Measurements from ENCODE around the gene GRIN2A. TPM values are rescaled to one million over a fixed set of nuclear protein-coding genes. Genes with fewer than 3 reads are reported as not detected.

Gene GRIN2A
- polyA plus RNA-seq, 1 donor (not counting 4 experiments of a cell fraction or from before 2014, with no cell fraction given): 0.01 TPM

- Histone ChIP-seq H3K9me3 (ENCODE audit: control insufficient read depth, low read depth, low read length) (no peaks in the 10 kb centered on the region), H3K9ac (ENCODE audit: control insufficient read depth, extremely low read depth, insufficient read depth, low read length) (no peak overlapping the region), H2AFZ (ENCODE audit: control insufficient read depth, low read length) (no peak overlapping the region), H3K9me1 (ENCODE audit: control insufficient read depth, extremely low read depth, insufficient read depth, low read length) (no peaks in the 10 kb centered on the region), H3K27me3 (ENCODE audit: control insufficient read depth, extremely low read depth, insufficient read depth, low read length) (no peaks in the 10 kb centered on the region), H3K4me3 (ENCODE audit: control insufficient read depth in 2 of 3, extremely low read depth in 1 of 3, insufficient read depth in 2 of 3, low read depth in 1 of 3, low read length in 3 of 3) (no peak overlapping the region), H3K27ac (ENCODE audit: control insufficient read depth, insufficient read depth, low read length) (no peak overlapping the region), H3K4me1 (ENCODE audit: control insufficient read depth, extremely low read depth, insufficient read depth, low read length) (peaks cover 15% of the 10 kb centered on the region), H4K20me1 (ENCODE audit: control insufficient read depth, extremely low read depth, insufficient read depth, low read length) (no peaks in the 10 kb centered on the region), H3K36me3 (ENCODE audit: control insufficient read depth in 2 of 2, extremely low read depth in 1 of 2, insufficient read depth in 2 of 2, low read length in 2 of 2) (no peaks in the 10 kb centered on the region), H3K79me2 (ENCODE audit: control insufficient read depth, insufficient read depth, low read length) (no peaks in the 10 kb centered on the region), H3K4me2 (ENCODE audit: control insufficient read depth, extremely low read depth, insufficient read depth, low read depth, low read length) (no peak overlapping the region)
- DNase-seq (ENCODE audit: low read depth, low spot score): no peak
- TF ChIP-seq EZH2 (IDR thresholded peaks at IDR 0.05; ENCODE audit: low read length): no peak
- TF ChIP-seq CTCF (optimal IDR thresholded peaks at IDR 0.05 in 1 of 3, IDR thresholded peaks at IDR 0.05 in 1 of 3, conservative IDR thresholded peaks at IDR 0.05 in 1 of 3; ENCODE audit: extremely low read depth in 1 of 3, insufficient read depth in 2 of 3, low read length in 3 of 3): no peak
- no peak for FAIRE-seq
- dilution Hi-C loops (cut with MboI; ENCODE audit: extremely low pct_ligation_motif_present, low sequenced_read_pairs): no loop called here
These were observed 98.9 kb downstream of the GRIN2A start for GRCh38 chr16:10083301-10083700.

GRCh38 chr16:10081201-10081940 lies 100.9 kb downstream of the GRIN2A start:
- Histone ChIP-seq H3K4me3 (ENCODE audit: control insufficient read depth in 2 of 3, extremely low read depth in 1 of 3, insufficient read depth in 2 of 3, low read depth in 1 of 3, low read length in 3 of 3) (no peak overlapping the region), H3K4me1 (ENCODE audit: control insufficient read depth, extremely low read depth, insufficient read depth, low read length) (peaks cover 15% of the 10 kb centered on the region), H2AFZ (ENCODE audit: control insufficient read depth, low read length) (no peak overlapping the region), H3K36me3 (ENCODE audit: control insufficient read depth in 2 of 2, extremely low read depth in 1 of 2, insufficient read depth in 2 of 2, low read length in 2 of 2) (no peaks in the 10 kb centered on the region), H3K9me1 (ENCODE audit: control insufficient read depth, extremely low read depth, insufficient read depth, low read length) (no peaks in the 10 kb centered on the region), H3K79me2 (ENCODE audit: control insufficient read depth, insufficient read depth, low read length) (no peaks in the 10 kb centered on the region), H3K4me2 (ENCODE audit: control insufficient read depth, extremely low read depth, insufficient read depth, low read depth, low read length) (no peak overlapping the region), H3K9ac (ENCODE audit: control insufficient read depth, extremely low read depth, insufficient read depth, low read length) (no peak overlapping the region), H4K20me1 (ENCODE audit: control insufficient read depth, extremely low read depth, insufficient read depth, low read length) (no peaks in the 10 kb centered on the region), H3K9me3 (ENCODE audit: control insufficient read depth, low read depth, low read length) (no peaks in the 10 kb centered on the region), H3K27me3 (ENCODE audit: control insufficient read depth, extremely low read depth, insufficient read depth, low read length) (peaks cover under 1% of the 10 kb centered on the region), H3K27ac (ENCODE audit: control insufficient read depth, insufficient read depth, low read length) (no peak overlapping the region)
- no peak for DNase-seq (ENCODE audit: low read depth, low spot score)
- no peak for FAIRE-seq
- TF ChIP-seq CTCF (optimal IDR thresholded peaks at IDR 0.05 in 1 of 3, IDR thresholded peaks at IDR 0.05 in 1 of 3, conservative IDR thresholded peaks at IDR 0.05 in 1 of 3; ENCODE audit: extremely low read depth in 1 of 3, insufficient read depth in 2 of 3, low read length in 3 of 3): no peak
- TF ChIP-seq EZH2 (IDR thresholded peaks at IDR 0.05; ENCODE audit: low read length): no peak
- dilution Hi-C loops (cut with MboI; ENCODE audit: extremely low pct_ligation_motif_present, low sequenced_read_pairs): no loop called here

Data from keratinocyte (primary cell).